NCI-H2081 (cell line): Measurements from ENCODE around the gene DHRS7B.
"Not testable (repeated sequence)": the region's sequence is repeated elsewhere in the genome, so short reads cannot be mapped to it uniquely, and the experiment has no call there.

ENCODE experiments used
- DNase-seq, 2 experiments: peaks; one replicate each; lab custom pipeline; 2025; lab: John Stamatoyannopoulos, UW

The DHRS7B gene

GRCh38 chr17:21126645-21127508 is at the start of gene DHRS7B:
Gene DHRS7B (plus strand): TSS chr17:21126964. CDS start chr17:21126972, 8 bp downstream.
- DNase-seq, result peak; percentile 89 to 92

- no peak for DNase-seq
These were observed 49.5 kb upstream of the DHRS7B start for GRCh38 chr17:21077281-21077680.

GRCh38 chr17:21078016-21078780 is 48.6 kb upstream of the DHRS7B start:
- no peak for DNase-seq

GRCh38 chr17:21079196-21079595 is 47.6 kb upstream of the DHRS7B start:
- no peak for DNase-seq

- no peak for DNase-seq
These were observed 44.7 kb upstream of the DHRS7B start for GRCh38 chr17:21082001-21082436.

- not testable (repeated sequence) for DNase-seq
These were observed 41.5 kb upstream of the DHRS7B start for GRCh38 chr17:21085280-21085679.

- no peak for DNase-seq
These were observed 41.1 kb upstream of the DHRS7B start for GRCh38 chr17:21085707-21086106.

GRCh38 chr17:21089145-21089544 is 37.6 kb upstream of the DHRS7B start:
- no peak for DNase-seq

- DNase-seq, result no peak
These were observed 36.5 kb upstream of the DHRS7B start for GRCh38 chr17:21089933-21090901.

GRCh38 chr17:21090902-21091618 is 35.7 kb upstream of the DHRS7B start:
- no peak for DNase-seq

GRCh38 chr17:21094298-21094704 is 32.5 kb upstream of the DHRS7B start:
- no peak for DNase-seq

- no peak for DNase-seq
These were observed 31.0 kb upstream of the DHRS7B start for GRCh38 chr17:21095735-21096134.

GRCh38 chr17:21096874-21097273 is 29.9 kb upstream of the DHRS7B start:
- no peak for DNase-seq

- DNase-seq, result peak; percentile 78 to 86
These were observed 27.7 kb upstream of the DHRS7B start for GRCh38 chr17:21098934-21099689.

- no peak for DNase-seq
These were observed 26.1 kb upstream of the DHRS7B start for GRCh38 chr17:21100636-21101035.

- no peak for DNase-seq
These were observed 22.2 kb upstream of the DHRS7B start for GRCh38 chr17:21104608-21105007.

GRCh38 chr17:21105064-21105894 is 21.5 kb upstream of the DHRS7B start:
- DNase-seq, result no peak

- DNase-seq, result no peak
These were observed 20.4 kb upstream of the DHRS7B start for GRCh38 chr17:21106316-21106715.

- DNase-seq, result not testable (repeated sequence)
These were observed 19.6 kb upstream of the DHRS7B start for GRCh38 chr17:21107067-21107650.
